GM18858 (cell line): ENCODE results near the gene ADORA2A.

ENCODE experiments used
- ATAC-seq: cut with Tn5 transposase; IDR thresholded peaks from one replicate; pipeline ENCODE4 v1.9.1; 2021; ENCODE audit not compliant: unreplicated experiment

Gene ADORA2A

GRCh38 chr22:24417200-24417599 is 10.2 kb upstream of the ADORA2A start:
- no peak for ATAC-seq

GRCh38 chr22:24417901-24418641 is 9.3 kb upstream of the ADORA2A start:
- ATAC-seq = no peak

- no peak for ATAC-seq
Measured at GRCh38 chr22:24418786-24419474, 8.5 kb upstream of the ADORA2A start.

- no peak for ATAC-seq
Measured at GRCh38 chr22:24419475-24419850, 7.9 kb upstream of the ADORA2A start.

- no peak for ATAC-seq
Measured at GRCh38 chr22:24420072-24420976, 7.1 kb upstream of the ADORA2A start.

- no peak for ATAC-seq
Measured at GRCh38 chr22:24420977-24421343, 6.4 kb upstream of the ADORA2A start.

GRCh38 chr22:24421428-24421931 is 5.9 kb upstream of the ADORA2A start:
- ATAC-seq = no peak

GRCh38 chr22:24422102-24422665 is 5.2 kb upstream of the ADORA2A start:
- no peak for ATAC-seq

GRCh38 chr22:24423519-24424000 is 3.8 kb upstream of the ADORA2A start:
- no peak for ATAC-seq

- no peak for ATAC-seq
Measured at GRCh38 chr22:24424001-24424900, 3.1 kb upstream of the ADORA2A start.

- no peak for ATAC-seq
Measured at GRCh38 chr22:24424901-24425775, 2.3 kb upstream of the ADORA2A start.

- no peak for ATAC-seq
Measured at GRCh38 chr22:24426436-24426835, 963 bp upstream of the ADORA2A start.

GRCh38 chr22:24426851-24427499 is 424 bp upstream of the ADORA2A start:
- ATAC-seq = no peak

GRCh38 chr22:24428751-24429410 is 1.5 kb downstream of the ADORA2A start:
- no peak for ATAC-seq

GRCh38 chr22:24429411-24430365 is 2.3 kb downstream of the ADORA2A start:
- no peak for ATAC-seq

- no peak for ATAC-seq
Measured at GRCh38 chr22:24430431-24431308, 3.3 kb downstream of the ADORA2A start.
